Endothelial cell of umbilical vein (primary cell): Measurements from ENCODE around the gene PIP5K1C. TPM values are rescaled to one million over a fixed set of nuclear protein-coding genes. Genes with fewer than 3 reads are reported as not detected.

Experiments
- BruUV-seq: library from RNA; stranded (reverse); fragments of 400-500 nt; replicated peaks from 2 replicates; lab custom pipeline; 2021; lab: Mats Ljungman, UMichigan
- CTCF ChIA-PET: fragments of 300-600, 350-600 bp; sonication (Branson Sonifier 250); formaldehyde crosslinking; loops from one replicate; lab custom pipeline; 2021; ENCODE audit warnings: antibody characterized with exemption, inconsistent platforms; lab: Charles Lee
- POLR2A ChIA-PET: fragments of 300-600, 350-600 bp; sonication (Branson Sonifier 250); formaldehyde crosslinking; loops from one replicate; lab custom pipeline; 2021; ENCODE audit warnings: antibody characterized with exemption, inconsistent platforms; lab: Charles Lee
- DNase-seq: peaks from one replicate; pipeline ENCODE4 v3.0.0-alpha.2; 2011; ENCODE audit warnings: low read depth, low spot score
- FAIRE-seq: peaks from 2 replicates; lab custom pipeline; 2011; peaks lifted over from hg19 to GRCh38; lab: Jason Lieb, UNC
- H2AFZ ChIP-seq: 2 replicates; pipeline ENCODE4 v1.6.0; 2012; ENCODE audit warnings: low read depth, low read length, control low read depth, inconsistent platforms
- H3K27ac ChIP-seq: 2 replicates; pipeline ENCODE4 v1.5.1; 2011; ENCODE audit warnings: low read depth, mild to moderate bottlenecking, control low read depth, low read length, moderate library complexity; ENCODE audit not compliant: insufficient read depth
- H3K27me3 ChIP-seq, 2 experiments: 2 replicates each; pipeline versions ENCODE4 v1.6.0 to v1.6.1; 2011; ENCODE audit warnings: low read length in 2 of 2, mixed read lengths in 1 of 2; ENCODE audit not compliant: control insufficient read depth in 2 of 2, insufficient read depth in 2 of 2
- H3K36me3 ChIP-seq, 2 experiments: 2 replicates in 1 of 2; 3 replicates in 1 of 2; pipeline ENCODE4 v1.5.1; 2011; ENCODE audit warnings: low read length in 2 of 2, mild to moderate bottlenecking in 1 of 2, moderate library complexity in 1 of 2; ENCODE audit not compliant: control insufficient read depth in 2 of 2, insufficient read depth in 2 of 2; ENCODE audit errors: extremely low read depth in 1 of 2
- H3K4me1 ChIP-seq: 3 replicates; pipeline ENCODE4 v1.5.1; 2011; ENCODE audit warnings: mild to moderate bottlenecking, low read length; ENCODE audit not compliant: control insufficient read depth, insufficient read depth; ENCODE audit errors: extremely low read depth
- H3K4me2 ChIP-seq: 2 replicates; pipeline ENCODE4 v1.6.1; 2011; ENCODE audit warnings: low read length, control low read depth, mixed read lengths; ENCODE audit not compliant: insufficient read depth
- H3K4me3 ChIP-seq, 3 experiments: fragments of 200-600 bp in 1 of 3; sonication (generic), shearing (Covaris generic) in 1 of 3; replicated peaks in 1 of 3; 2 replicates each; pipeline ENCODE4 v1.5.1; 2011 to 2016; ENCODE audit warnings: control low read depth in 3 of 3, low read length in 3 of 3, mild to moderate bottlenecking in 2 of 3, inconsistent platforms in 1 of 3, low read depth in 1 of 3, moderate library complexity in 1 of 3; ENCODE audit not compliant: insufficient read depth in 1 of 3
- H3K79me2 ChIP-seq: 2 replicates; pipeline ENCODE4 v1.6.0; 2012; ENCODE audit warnings: low read length, inconsistent platforms; ENCODE audit not compliant: control insufficient read depth, insufficient read depth
- H3K9ac ChIP-seq: replicated peaks from 2 replicates; pipeline ENCODE3; 2011; ENCODE audit warnings: low read length, control low read depth; ENCODE audit not compliant: insufficient read depth; ENCODE audit errors: extremely low read depth
- H3K9me1 ChIP-seq: replicated peaks from 3 replicates; pipeline ENCODE4 v1.6.0; 2011; ENCODE audit warnings: mild to moderate bottlenecking, low read length; ENCODE audit not compliant: control insufficient read depth, insufficient read depth; ENCODE audit errors: extremely low read depth
- H3K9me3 ChIP-seq: replicated peaks from 2 replicates; pipeline ENCODE4 v1.5.1; 2012; ENCODE audit warnings: low read length, inconsistent platforms; ENCODE audit not compliant: control insufficient read depth, insufficient read depth
- H4K20me1 ChIP-seq: replicated peaks from 2 replicates; pipeline ENCODE3; 2011; ENCODE audit warnings: mild to moderate bottlenecking, low read length; ENCODE audit not compliant: control insufficient read depth, insufficient read depth; ENCODE audit errors: extremely low read depth
- CTCF ChIP-seq, 2 donors: IDR thresholded peaks; 1 replicate in 1 of 2; 2 replicates in 1 of 2; pipeline ENCODE4 v1.5.1; 2011; ENCODE audit warnings: low read length in 2 of 2, mild to moderate bottlenecking in 2 of 2, moderate library complexity in 2 of 2, control low read depth in 1 of 2, inconsistent platforms in 1 of 2, low read depth in 1 of 2; ENCODE audit not compliant: insufficient read depth in 1 of 2; ENCODE audit errors: extremely low read depth in 1 of 2
- EZH2 ChIP-seq: IDR thresholded peaks from 2 replicates; pipeline ENCODE4 v1.6.1; 2012; ENCODE audit warnings: borderline replicate concordance, low read depth, mild to moderate bottlenecking, moderate library complexity, low read length, inconsistent platforms; ENCODE audit not compliant: severe bottlenecking
- FOS ChIP-seq: IDR thresholded peaks from 2 replicates; pipeline ENCODE4 v1.6.1; 2011; ENCODE audit warnings: mild to moderate bottlenecking, low read length, moderate library complexity, borderline replicate concordance; ENCODE audit not compliant: insufficient read depth
- GATA2 ChIP-seq: IDR thresholded peaks from 2 replicates; pipeline ENCODE4 v1.7.0; 2011; ENCODE audit warnings: low read depth, mild to moderate bottlenecking, moderate library complexity, mixed read lengths, low read length; ENCODE audit not compliant: insufficient read length, insufficient read depth
- JUN ChIP-seq: IDR thresholded peaks from 2 replicates; pipeline ENCODE4 v1.6.1; 2011; ENCODE audit warnings: borderline replicate concordance, low read depth; ENCODE audit not compliant: insufficient read length, insufficient read depth
- MAX ChIP-seq: IDR thresholded peaks from 2 replicates; pipeline ENCODE4 v1.6.1; 2011; ENCODE audit not compliant: insufficient read depth, insufficient read length
- MYC ChIP-seq: IDR thresholded peaks from one replicate; pipeline ENCODE4 v1.6.1; 2011; ENCODE audit warnings: mild to moderate bottlenecking, low read depth, low read length
- POLR2A ChIP-seq: IDR thresholded peaks from 2 replicates; pipeline ENCODE4 v1.6.1; 2012; ENCODE audit warnings: low read depth, mild to moderate bottlenecking, control low read depth, low read length
- POLR2AphosphoS5 ChIP-seq: IDR thresholded peaks from 2 replicates; pipeline ENCODE4 v1.6.1; 2012; ENCODE audit warnings: low read depth, mild to moderate bottlenecking, control low read depth, low read length, moderate library complexity; ENCODE audit not compliant: insufficient read depth
- dilution Hi-C: fragments of 300-500 bp; cut with MboI; formaldehyde crosslinking; loops from one replicate; pipeline ENCODE4 v1.15.0; 2019; ENCODE audit warnings: low sequenced_read_pairs; ENCODE audit not compliant: extremely low pct_ligation_motif_present
- intact Hi-C: fragments of 100-400 bp; cut with micrococcal nuclease; formaldehyde crosslinking; loops from one replicate; pipeline ENCODE4 v1.10.0; 2022
- polyA plus RNA-seq, 4 experiments: library from polyadenylated mRNA; depleted of rRNA in 3 of 4; stranded (reverse) in 3 of 4; unstranded in 1 of 4; fragments of >200 nt; gene quantifications; 2 replicates each; pipeline versions ENCODE4 v1.2.1 to v1.2.3, GENCODE V29; 2011 to 2012; ENCODE audit warnings: missing spikeins in 1 of 4
- total RNA-seq: library from RNA; stranded (reverse); gene quantifications from 2 replicates; pipeline ENCODE4 v1.2.3, GENCODE V29; 2021

The PIP5K1C gene
- total and polyA plus RNA-seq, 2 donors (not counting 3 experiments of a cell fraction or from before 2014, with no cell fraction given): 31.6 to 79.5 TPM

GRCh38 chr19:3748965-3749364 is 48.7 kb upstream of the PIP5K1C start:
- Histone ChIP-seq H3K4me3 (no peak overlapping the region), H3K9ac (no peak overlapping the region), H3K9me1 (no peaks in the 10 kb centered on the region), H3K36me3 (peaks cover 0 to 13% of the 10 kb centered on the region in 2 experiments), H3K9me3 (no peaks in the 10 kb centered on the region), H3K27ac (no peak overlapping the region), H2AFZ (no peak overlapping the region), H4K20me1 (no peaks in the 10 kb centered on the region), H3K79me2 (no peaks in the 10 kb centered on the region), H3K27me3 (no peaks in the 10 kb centered on the region), H3K4me2 (no peak overlapping the region), H3K4me1 (no peaks in the 10 kb centered on the region)
- no TSS peak for BruUV-seq
- CTCF ChIA-PET: no interaction called here
- intact Hi-C loops (no loop called here), dilution Hi-C loops (no loop called here)
- FAIRE-seq (no peak), DNase-seq (no peak)
- TF ChIP-seq MYC (no peak), FOS (no peak), EZH2 (no peak), MAX (no peak), JUN (no peak), GATA2 (no peak), CTCF (IDR thresholded peaks at IDR 0.05; ENCODE audit: extremely low read depth in 1 of 2, insufficient read depth in 1 of 2, low read depth in 1 of 2, low read length in 2 of 2) (no peak), POLR2A (no peak), POLR2AphosphoS5 (no peak)
- POLR2A ChIA-PET: no interaction called here
